CMK (cell line): ENCODE results near the gene MFSD12.
A peak's percentile ranks its signal among the peaks of the same experiment; 100 is the strongest.
"Not testable (repeated sequence)": the region's sequence is repeated elsewhere in the genome, so short reads cannot be mapped to it uniquely, and the experiment has no call there.

ENCODE experiments used
- DNase-seq: peaks from one replicate; pipeline ENCODE4 v3.0.0-alpha.2; 2010; ENCODE audit warnings: low read depth

Gene MFSD12

DNA sequence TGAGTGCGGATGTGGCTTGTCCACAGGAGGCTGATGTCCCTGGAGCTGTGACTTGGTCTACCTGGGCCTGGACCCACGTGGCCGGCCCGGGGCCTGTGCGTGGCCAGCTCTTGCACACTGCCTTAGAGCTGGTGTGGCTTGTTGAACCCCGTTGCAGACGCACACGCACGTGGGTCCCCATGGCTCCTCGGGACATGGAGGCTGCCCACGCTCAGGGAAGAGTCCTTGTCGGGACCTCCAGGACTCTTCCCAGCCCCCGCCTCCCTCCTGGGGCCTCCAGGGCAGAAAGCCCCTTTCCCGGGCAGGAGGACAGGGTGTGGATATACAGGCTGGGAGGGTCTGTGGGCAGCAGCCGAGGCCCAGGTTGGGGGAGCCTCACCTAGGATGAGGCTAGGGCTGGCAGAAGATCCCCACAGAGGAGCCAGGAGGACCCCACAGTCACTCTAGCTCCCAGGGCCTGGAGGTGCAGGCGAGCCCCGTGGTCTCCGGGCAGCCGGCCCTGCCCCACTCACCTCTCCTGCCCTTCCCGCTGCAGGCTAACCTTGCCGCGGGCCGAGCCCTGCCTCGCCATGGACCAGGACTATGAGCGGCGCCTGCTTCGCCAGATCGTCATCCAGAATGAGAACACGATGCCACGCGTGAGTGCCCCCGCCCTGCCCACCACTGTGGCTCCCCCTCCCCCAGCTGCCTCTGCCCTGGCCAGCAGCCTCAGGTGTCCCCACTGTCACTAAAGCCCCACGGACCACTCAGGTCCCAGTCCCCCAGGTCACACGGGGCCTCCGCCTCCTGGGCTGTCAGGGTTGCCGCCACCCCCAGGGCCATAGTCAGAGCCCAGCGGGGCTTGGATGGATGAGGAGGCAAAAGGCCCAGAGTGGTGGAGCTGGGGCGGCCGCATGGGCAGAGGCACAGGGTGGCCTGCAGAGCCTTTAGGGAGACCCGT lies 34.7 kb downstream of the MFSD12 start:
- no peak for DNase-seq

DNA sequence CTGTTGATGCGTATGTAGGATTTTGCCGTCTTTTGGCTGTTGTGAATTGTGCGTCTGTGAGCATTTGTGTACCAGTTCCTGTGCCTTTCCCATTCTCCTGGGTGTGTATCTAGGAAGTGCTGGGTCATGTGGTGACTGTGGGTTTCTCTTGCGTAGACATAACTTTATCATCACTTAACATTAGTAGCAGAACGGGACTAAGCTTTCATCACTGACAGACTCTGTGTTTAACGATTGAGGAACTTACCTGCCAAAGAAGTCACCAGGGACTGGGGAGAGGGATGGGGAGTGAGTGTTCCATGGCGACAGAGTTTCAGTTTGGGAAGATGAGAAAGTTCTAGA lies 36.3 kb downstream of the MFSD12 start:
- no peak for DNase-seq

DNA sequence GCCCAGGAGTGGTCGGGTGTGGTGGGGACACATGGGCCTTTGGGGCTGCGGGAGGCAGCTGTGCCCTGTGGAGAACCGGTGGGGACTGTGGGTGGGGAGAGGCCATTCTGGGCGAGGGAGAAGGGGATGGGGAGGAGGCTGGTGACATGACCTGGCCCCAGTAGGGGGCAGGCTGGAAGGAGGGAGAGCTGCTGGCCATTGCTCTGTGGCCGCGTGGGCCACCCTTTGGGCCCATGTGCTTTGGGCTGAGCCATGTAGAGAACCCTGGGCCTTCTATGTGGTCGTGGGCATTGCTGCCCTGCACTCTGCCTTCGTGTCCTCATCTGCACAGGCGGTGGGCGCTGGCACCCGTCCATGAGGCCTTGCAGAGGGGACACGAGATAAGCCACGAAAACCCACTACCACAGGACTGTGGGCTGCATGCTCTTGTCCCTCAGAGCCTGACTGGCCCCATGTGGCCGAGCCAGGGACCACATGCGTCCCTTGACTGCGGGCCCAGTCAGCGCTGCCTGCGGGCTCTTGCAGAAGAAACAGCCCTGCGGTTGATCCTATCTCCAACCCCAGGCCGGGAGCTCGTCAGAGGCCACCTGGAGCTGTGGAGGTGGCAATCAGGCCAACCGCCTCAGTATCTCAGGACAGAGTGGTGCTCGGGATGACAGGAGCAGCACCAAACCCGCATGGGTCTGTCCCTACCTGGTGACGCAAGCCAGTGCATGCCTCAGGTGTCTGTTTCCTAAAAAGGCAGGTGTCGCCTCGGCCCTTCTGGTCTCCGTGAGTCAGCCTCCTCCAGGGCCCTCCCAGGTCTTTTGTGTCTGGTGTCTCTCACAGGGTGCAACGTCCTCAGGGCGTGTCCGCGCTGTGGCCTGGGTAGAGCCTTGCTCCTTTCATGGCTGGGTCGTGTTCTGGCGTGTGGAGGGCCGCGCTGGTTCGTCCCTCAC lies 37.0 kb downstream of the MFSD12 start:
- peak; percentile 86 for DNase-seq

DNA sequence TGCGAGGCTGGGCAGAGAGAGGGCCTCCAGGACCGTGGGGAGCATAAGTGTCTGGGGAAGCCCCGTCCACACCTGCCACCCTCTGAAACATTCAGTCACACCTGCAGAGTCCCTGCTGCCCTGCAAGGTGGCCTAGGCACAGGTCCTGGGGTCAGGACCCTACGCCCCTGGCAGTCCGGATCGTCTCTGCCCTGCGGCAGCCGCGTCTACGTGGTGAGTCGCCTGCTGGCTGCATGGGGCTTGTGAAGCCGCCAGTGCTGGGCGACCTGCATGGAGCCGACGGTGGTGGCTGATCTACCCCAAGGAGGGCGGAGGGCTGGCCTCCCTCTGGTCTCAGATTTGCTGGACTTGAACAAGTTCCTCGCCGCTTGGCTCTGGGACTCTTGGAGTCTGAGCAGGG lies 38.3 kb downstream of the MFSD12 start:
- DNase-seq, result no peak

DNA sequence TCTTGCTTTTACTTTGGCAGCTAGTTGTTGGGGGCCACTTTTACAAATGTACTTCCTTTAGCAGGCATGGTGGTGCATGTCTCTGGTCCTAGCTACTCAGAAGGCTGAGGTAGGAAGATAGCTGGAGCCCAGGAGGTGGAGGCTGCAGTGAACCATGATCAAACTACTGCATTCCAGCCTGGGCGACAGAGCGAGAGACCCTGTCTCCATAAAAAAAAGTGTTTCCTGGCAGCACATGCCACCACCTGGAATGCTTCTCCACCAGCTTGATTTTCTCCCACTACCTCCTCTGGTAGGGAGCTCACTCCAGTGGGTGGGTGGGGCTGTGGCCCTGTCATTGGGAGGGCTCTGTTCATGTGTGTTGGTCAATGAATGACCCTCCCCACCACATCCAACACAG lies 38.7 kb downstream of the MFSD12 start:
- DNase-seq, result no peak

DNA sequence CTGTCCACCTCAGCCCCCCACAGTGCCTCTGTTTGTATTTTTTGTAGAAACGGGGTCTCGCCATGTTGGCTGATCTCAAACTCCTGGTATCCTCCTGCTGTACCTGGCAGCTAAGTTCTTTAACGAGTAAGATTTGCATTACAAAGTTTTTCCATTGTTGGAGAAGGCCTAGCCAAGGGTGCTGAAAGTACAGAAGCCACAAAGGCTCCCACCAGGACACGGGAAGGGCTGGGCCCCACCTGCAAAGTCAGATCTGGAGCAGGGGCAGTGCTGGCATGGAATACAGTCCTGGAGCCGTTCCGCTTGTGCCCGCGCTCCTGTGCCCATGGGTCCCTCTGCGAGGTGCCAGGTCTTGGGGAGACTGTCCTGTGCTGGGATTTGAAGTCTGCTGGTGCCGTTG lies 39.1 kb downstream of the MFSD12 start:
- DNase-seq, result no peak

DNA sequence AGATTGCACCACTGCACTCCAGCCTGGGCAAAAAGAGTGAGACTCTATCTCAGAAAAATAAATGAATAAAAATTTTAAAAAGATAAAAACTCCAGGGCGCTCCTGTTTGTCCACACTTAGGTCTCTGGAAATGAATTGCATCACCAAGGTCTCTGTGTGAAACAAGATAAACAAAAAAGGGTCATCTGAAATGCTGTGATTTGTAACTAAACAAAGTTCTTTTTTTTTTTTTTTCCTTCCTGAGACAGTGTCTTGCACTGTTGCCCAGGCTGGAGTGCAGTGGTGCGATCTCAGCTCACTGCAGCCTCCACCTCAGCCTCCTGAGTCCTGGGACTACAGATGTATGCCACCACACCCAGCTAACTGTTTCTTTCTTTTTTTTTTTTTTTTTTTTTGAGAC lies 39.7 kb downstream of the MFSD12 start:
- DNase-seq, result no peak

DNA sequence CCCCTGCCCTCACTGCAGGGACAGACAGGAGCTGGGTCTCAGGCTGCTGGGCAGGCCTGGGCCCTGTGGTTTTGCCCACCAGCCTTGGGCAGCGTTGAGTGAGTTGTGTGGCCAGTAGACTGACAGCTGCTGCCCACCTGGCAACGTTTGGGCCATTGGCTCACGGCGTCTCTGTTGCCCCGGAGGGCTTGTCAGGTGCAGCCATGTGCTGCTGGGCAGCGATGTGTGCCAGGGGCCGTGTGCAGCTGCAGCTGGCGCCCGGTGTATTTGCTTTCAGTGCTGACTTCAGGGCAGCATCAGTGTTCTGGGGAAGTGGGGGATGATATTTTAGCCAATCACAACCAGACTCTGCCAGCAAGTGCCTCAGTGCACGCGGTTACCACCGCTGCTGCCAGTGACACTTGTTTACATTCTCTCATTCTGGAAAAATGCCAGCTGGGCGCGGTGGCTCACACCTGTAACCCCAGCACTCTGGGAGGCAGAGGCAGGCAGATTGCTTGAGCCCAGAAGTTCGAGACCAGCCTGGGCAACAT lies 40.6 kb downstream of the MFSD12 start:
- DNase-seq, result no peak

DNA sequence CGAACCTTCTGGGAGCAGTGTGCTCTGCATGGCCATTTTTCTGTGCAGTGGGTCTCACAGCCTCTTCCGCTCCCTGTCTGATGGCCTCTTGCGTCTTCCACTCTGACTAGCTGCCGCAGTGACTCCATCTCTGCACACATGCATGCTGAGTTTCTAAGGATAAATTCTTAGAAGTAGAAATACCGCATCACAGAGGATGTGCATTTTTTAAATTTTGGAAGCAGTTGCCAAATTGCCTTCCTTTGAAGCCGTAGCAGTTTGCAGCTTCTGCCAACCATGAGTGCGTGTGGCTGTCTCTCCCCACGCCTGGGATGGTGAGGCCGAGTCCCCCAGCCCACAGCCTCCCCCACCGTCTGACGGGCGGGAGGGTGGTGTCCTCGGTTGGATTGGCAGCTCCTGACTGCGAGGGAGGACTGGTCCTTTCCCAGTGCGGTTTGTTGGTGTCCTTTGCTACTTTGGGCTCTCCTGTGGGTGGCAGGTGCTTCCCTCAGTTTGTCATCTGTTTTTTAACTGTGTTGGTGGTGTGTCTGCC lies 41.4 kb downstream of the MFSD12 start:
- no peak for DNase-seq

DNA sequence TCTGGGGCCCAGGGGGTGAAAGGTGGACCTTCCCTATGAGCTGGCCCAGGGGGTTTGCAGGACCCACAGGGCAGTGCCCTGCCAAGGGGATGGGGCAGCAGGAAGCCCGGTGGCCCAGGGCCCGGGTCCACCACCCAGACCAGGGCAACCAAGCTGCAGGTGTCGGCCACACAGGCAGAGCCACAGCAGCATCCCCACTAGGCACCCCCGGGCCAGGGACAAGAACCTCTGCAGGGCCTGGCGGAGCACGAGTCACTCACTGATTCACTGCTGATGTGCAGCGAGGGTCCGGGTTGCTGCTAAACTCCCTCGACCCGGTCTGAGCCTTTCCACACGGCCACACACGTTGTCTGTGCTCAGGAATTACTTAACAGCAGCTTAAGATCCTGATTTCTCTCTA lies 42.5 kb downstream of the MFSD12 start:
- no peak for DNase-seq

DNA sequence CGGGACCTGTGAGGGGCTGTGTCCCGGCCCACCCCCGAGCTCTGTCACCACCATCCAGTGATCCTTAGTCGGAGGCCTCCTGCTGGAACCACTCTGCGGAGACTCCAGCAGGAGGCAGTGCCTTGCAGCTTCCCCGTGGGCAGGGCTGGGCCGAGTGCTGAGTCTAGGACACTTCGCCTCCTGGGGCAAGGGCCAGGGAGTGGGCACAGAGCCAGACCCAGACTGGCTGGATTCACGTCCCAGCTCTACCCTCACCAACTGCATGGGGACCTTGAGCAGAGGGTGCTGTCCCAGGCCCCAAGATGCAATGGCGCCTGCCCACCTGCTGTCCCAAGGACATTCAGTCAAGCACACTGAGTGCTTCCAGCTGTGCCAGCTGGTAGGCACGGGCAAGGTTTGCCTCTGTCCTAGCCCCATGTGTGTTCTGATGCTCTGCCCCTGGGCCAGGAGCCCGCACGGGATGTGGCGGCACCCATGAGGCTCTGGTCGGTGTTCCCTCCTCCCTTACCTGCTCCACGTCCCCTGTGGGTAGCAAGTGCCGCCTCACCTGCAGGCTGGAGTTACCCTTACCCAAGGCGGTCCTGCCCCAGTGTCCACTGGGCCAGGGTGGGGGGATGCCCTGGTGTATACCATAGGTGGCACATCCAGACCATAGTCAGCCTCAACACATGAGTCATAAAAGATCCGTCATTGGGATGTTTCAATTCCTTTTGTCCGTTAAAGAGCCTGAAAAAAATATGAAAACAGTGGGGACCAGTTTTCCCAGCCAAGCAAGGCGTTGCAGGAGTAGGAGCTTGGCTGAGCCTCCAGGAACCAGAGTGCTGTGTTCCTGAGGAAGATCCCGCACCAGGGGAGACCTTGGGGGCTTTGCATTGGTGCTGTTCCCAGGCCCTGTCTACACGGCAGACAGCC lies 43.9 kb downstream of the MFSD12 start:
- DNase-seq, result no peak

DNA sequence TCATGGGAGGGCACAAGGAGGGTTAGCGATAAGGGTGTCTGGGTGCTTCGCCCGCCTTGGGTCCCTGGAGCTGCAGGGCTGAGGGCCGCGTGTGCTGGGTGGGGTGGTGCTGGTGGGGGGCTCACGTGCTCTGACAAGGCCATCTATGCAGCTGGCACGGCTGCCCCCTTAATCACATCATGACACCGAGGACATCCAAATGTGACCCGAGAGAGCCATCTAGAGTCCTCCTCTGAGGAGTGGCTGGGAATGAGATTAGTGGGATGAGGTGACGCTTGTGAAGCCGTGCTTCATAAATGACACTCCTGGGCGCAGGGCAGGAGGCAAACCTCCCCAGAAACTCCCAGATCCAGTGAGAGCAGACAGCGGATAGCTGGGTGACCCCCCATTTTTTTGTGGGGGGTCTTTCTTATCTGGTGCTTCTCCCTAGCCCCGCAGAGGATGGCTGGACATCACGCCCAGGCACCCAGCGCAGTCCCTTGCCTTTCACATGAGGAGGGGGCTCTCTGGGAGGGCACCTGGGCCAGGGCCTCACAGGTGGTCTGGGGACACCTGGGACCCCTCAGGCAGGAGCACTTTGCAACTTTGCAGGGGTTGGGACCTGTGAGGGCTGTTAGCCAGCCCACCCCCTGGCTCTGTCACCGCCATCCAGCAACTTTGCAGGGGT lies 44.7 kb downstream of the MFSD12 start:
- no peak for DNase-seq

DNA sequence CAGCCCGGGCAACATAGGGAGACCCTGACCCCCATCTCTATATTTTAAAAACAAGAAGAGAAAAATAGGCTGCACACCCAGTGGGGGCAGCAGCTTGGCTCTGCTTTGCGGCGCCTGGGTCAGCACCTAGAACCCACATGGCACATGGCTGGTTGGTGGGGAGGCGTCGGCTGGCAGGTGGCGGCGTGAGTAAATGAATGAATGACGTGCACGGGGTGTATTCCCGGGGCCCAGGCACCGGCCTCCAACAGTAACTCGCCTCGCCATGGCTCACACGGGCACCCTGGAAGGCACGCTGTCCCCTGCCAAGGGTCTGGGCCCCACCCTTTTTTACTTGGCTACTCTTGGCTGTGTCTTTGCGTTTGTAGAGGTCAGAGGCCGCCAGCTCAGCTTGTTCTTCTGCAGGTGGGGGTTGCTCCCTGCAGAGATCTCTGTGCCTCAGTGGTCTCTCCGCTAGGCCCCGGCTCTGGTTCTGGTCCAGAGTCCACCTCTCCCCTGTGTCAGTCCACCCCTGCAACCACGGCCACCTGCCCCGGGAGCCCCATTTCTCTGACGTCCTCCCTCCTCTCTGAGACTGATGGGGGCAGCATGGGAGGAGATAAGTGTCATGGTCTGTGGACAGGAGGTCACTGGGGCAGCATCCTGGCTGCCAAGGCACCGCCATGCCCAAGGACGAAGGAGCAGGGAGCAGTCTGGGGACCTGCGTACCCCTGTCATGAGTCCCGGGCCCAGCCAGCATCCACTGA lies 45.7 kb downstream of the MFSD12 start:
- DNase-seq, result no peak

DNA sequence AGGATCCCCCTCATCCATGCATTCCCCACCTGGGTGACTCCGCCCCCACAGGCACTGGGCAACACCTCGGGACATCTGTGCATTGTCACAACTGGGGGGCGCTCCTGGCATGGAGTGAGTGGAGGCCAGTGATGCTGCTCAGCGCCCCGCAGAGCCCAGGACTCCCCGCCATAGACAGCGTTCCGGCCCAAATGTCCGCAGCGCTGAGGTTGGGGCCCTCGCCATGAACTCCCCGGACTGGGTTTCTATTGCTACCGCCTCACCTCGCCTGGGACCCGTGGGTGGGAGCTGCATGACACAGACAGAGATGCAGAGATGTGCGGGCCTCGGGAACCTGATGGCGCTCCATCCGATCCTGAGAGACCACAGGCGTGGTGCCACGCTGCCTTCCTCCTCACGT lies 46.7 kb downstream of the MFSD12 start:
- no peak for DNase-seq

DNA sequence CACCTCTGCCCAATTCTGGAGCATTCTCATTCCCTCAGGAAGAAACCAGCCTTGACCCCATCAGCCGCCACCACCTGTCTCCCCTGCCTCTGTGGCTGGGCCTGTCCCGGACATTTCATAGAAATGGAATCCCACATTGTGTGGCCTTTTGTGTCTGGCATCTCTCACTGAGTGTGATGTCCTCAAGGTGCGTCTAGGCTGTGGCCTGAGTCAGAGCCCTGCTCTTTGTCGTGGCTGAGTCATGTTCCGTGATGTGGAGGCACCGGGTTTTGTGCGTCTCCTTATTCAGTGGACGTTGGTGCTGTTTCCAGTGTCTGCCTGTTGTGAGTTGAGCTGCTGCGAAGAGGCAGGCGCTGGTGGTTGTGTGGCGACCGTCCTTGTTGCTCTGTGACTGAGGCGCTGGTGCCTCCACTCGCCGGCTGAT lies 47.8 kb downstream of the MFSD12 start:
- DNase-seq, result no peak

DNA sequence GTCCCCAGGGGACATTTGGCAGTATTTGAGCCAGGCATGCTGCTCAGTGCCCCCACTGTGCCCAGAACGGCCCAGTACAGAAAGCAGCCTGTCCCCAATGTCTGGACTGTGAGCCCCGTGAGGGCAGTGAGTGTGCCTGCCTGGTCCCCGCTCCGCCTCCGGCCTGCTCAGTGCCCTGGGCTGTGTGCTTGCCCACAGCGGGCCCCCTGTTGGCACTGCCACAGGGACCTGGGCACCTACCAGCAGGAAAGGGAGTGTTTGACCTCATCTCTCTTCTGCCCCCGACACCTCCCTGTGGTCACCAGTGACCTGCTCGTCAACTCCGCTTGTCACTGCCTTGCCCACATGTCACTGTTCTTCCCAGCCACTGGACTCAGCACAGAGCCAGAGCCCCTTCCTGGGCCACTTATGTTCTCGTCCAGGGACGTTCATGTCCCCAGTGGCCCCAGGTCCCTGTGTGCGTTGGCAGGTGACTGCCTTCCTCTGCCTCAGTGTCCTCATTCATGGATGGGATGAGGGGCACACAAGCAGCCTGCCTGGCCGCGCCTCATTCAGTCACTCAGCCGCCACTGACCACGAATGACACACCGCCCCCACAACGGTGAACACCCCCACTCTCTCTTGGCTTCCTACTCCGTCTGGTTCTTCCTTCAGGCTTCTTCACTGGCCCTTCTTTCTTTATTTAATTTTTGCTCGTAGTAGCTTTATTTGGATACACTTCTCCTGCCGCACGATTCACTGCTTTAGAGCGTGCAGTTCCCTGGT lies 48.4 kb downstream of the MFSD12 start:
- DNase-seq, result no peak

DNA sequence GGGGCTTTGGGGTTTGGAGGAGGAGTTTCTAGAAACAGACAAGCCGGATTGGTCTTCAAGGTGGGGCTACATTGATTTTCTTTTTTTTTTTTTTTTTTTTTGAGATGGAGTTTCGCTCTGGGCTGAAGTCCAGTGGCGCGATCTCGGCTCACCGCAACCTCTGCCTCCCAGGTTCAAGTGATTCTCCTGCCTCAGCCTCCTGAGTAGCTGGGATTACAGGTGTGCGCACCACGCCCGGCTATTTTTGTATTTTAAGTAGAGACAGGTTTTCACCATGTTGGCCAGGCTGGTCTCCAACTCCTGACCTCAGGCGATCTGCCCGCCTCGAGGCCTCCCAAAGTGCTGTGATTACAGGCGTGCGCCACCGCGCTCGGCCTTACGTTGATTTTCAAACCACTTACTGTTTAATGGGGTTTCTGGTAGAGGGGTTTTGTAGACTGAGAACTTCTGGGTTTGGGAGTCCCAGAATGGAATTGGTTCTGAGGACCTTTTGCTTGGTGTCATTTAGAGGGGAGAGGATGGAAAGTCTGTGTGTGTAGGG lies 49.2 kb downstream of the MFSD12 start:
- not testable (repeated sequence) for DNase-seq

DNA sequence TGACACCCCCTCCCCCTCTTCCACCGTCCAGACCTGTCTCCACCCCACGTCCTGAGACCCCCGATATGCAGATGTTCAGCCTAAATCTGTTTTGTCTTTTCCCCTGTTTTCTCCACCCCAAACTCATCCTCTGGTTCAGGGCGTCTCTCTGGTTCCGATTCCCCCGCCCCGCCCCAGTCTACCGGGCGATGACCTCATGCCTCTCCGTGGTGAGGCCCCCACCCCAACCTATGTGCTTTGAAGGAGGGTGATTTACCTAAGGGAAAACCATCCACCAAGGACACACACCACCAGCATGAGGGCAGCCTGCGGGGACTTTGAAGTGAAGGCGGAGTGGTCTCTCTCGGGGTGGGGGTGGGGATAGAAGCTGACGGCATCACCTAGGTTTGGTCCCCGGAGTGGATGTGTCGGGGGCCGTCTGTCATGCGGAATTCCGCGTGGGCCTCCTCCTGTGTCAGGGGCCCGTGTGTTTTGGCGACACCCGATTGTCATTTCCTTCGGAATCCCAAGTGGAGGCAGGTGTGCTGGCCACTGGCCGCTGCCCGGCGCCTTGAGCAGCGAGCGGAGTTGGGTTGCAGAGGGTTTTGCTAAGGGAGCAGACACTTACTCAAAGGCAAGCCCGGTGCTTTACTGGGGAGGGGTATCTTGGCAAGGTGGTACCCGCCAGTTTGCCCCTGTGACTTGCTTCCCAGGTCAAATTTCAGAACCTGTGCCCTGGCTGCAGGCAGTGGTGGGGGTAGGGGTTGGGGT lies 49.8 kb downstream of the MFSD12 start:
- no peak for DNase-seq
